GM23338 (cell line): ENCODE results near the gene SMNDC1. TPM values are rescaled to one million over a fixed set of nuclear protein-coding genes. Genes with fewer than 3 reads are reported as not detected.

ENCODE experiments used
- ATAC-seq: fragments of 200-7000 bp; cut with Tn5 transposase; 3 replicates; pipeline ENCODE4 v1.9.1; 2020
- DNase-seq: peaks from one replicate; pipeline ENCODE4 v3.0.0-alpha.2; 2015; ENCODE audit warnings: low spot score
- H2AFZ ChIP-seq: fragments of 200-600 bp; sonication (generic); 2 replicates; pipeline ENCODE4 v1.8.0; 2016; ENCODE audit warnings: antibody characterized with exemption, mild to moderate bottlenecking, moderate library complexity
- H3F3A ChIP-seq: fragments of 200-600 bp; sonication (generic); replicated peaks from 2 replicates; pipeline ENCODE4 v1.8.0; 2017; ENCODE audit warnings: antibody characterized with exemption, mixed run types, low read depth
- H3K27ac ChIP-seq: fragments of 200-600 bp; sonication (generic); 2 replicates; pipeline ENCODE4 v1.6.1; 2016; ENCODE audit warnings: low read depth
- H3K27me3 ChIP-seq: fragments of 200-600 bp; sonication (generic); 2 replicates; pipeline ENCODE4 v1.8.0; 2016; ENCODE audit warnings: mild to moderate bottlenecking, mixed run types, moderate library complexity; ENCODE audit not compliant: insufficient read depth
- H3K36me3 ChIP-seq: fragments of 200-600 bp; sonication (generic); 2 replicates; pipeline ENCODE4 v1.8.0; 2016; ENCODE audit warnings: mild to moderate bottlenecking; ENCODE audit not compliant: insufficient read depth
- H3K4me1 ChIP-seq: fragments of 200-600 bp; sonication (generic); 2 replicates; pipeline ENCODE4 v1.8.0; 2016; ENCODE audit warnings: mild to moderate bottlenecking, moderate library complexity; ENCODE audit not compliant: insufficient read depth
- H3K4me2 ChIP-seq: fragments of 200-600 bp; sonication (generic); 2 replicates; pipeline ENCODE4 v1.7.1; 2017; ENCODE audit warnings: mixed run types
- H3K4me3 ChIP-seq: fragments of 200-600 bp; sonication (generic); 2 replicates; pipeline ENCODE4 v1.6.1; 2016; ENCODE audit warnings: mixed run types
- H3K79me2 ChIP-seq: fragments of 200-600 bp; sonication (generic); replicated peaks from 2 replicates; pipeline ENCODE4 v1.8.0; 2017; ENCODE audit warnings: mild to moderate bottlenecking; ENCODE audit not compliant: insufficient read depth
- H3K9me2 ChIP-seq: fragments of 200-600 bp; sonication (generic); 2 replicates; pipeline ENCODE4 v1.8.0; 2017; ENCODE audit not compliant: insufficient read depth
- H4K20me1 ChIP-seq: fragments of 200-600 bp; sonication (generic); replicated peaks from 2 replicates; pipeline ENCODE4 v1.8.0; 2017; ENCODE audit warnings: mild to moderate bottlenecking; ENCODE audit not compliant: insufficient read depth
- H3K27ac Mint-ChIP-seq: 2 replicates; pipeline ENCODE4 v1.8.0; 2020; ENCODE audit warnings: inconsistent platforms, mild to moderate bottlenecking, moderate library complexity, mixed read lengths
- H3K27me3 Mint-ChIP-seq: 3 replicates; pipeline ENCODE4 v1.8.0; 2022; ENCODE audit warnings: low read depth, mild to moderate bottlenecking, moderate library complexity, mixed read lengths, inconsistent platforms; ENCODE audit not compliant: insufficient read depth, poor library complexity
- H3K36me3 Mint-ChIP-seq: 3 replicates; pipeline ENCODE4 v1.8.0; 2021; ENCODE audit warnings: low read depth, mild to moderate bottlenecking, inconsistent platforms, moderate library complexity, mixed read lengths
- H3K4me1 Mint-ChIP-seq: 3 replicates; pipeline ENCODE4 v1.8.0; 2020; ENCODE audit warnings: mild to moderate bottlenecking, inconsistent platforms, mixed read lengths
- H3K4me3 Mint-ChIP-seq: 3 replicates; pipeline ENCODE4 v1.8.0; 2021; ENCODE audit warnings: moderate library complexity, mild to moderate bottlenecking, inconsistent platforms, mixed read lengths
- H3K9me3 Mint-ChIP-seq: 3 replicates; pipeline ENCODE4 v1.8.0; 2020; ENCODE audit warnings: moderate library complexity, mild to moderate bottlenecking, inconsistent platforms, mixed read lengths
- CREB1 ChIP-seq: fragments of 250-450 bp; sonication (Bioruptor Pico); IDR thresholded peaks from 2 replicates; pipeline ENCODE4 v1.5.0; 2020; ENCODE audit warnings: low read depth, mild to moderate bottlenecking, moderate library complexity
- CTCF ChIP-seq, 2 experiments: fragments of 200-600 bp in 1 of 2; sonication (generic) in 1 of 2; conservative IDR thresholded peaks; 2 replicates each; pipeline versions ENCODE4 v1.5.1 to v1.6.1; 2016 to 2017; ENCODE audit warnings: antibody characterized with exemption in 2 of 2, low read depth in 2 of 2, mild to moderate bottlenecking in 2 of 2, moderate library complexity in 1 of 2
- ETS1 ChIP-seq: IDR thresholded peaks from 2 replicates; pipeline ENCODE4 v1.6.1; 2016; ENCODE audit warnings: antibody characterized with exemption
- JUNB ChIP-seq: IDR thresholded peaks from one replicate; pipeline ENCODE4 v1.6.1; 2016; ENCODE audit warnings: antibody characterized with exemption; ENCODE audit not compliant: unreplicated experiment
- NANOG ChIP-seq: IDR thresholded peaks from 2 replicates; pipeline ENCODE4 v1.6.1; 2016; ENCODE audit warnings: antibody characterized with exemption, borderline replicate concordance
- POLR2AphosphoS5 ChIP-seq: IDR thresholded peaks from 2 replicates; pipeline ENCODE4 v1.6.1; 2016; ENCODE audit warnings: antibody characterized with exemption, low read depth
- REST ChIP-seq: IDR thresholded peaks from one replicate; pipeline ENCODE4 v1.6.1; 2018; ENCODE audit warnings: antibody characterized with exemption; ENCODE audit not compliant: unreplicated experiment
- STAT1 ChIP-seq: IDR thresholded peaks from one replicate; pipeline ENCODE4 v1.6.1; 2016; ENCODE audit warnings: antibody characterized with exemption; ENCODE audit not compliant: unreplicated experiment
- ZNF114 ChIP-seq: fragments of 250-450 bp; sonication (Bioruptor Pico); IDR thresholded peaks from 2 replicates; pipeline ENCODE4 v1.5.0; 2020; ENCODE audit warnings: mild to moderate bottlenecking, moderate library complexity
- ZNF331 ChIP-seq: fragments of 250-450 bp; sonication (Bioruptor Pico); IDR thresholded peaks from 2 replicates; pipeline ENCODE4 v1.5.0; 2020; ENCODE audit warnings: low read depth, mild to moderate bottlenecking, moderate library complexity
- ZNF462 ChIP-seq: fragments of 250-450 bp; sonication (Bioruptor Pico); IDR thresholded peaks from 2 replicates; pipeline ENCODE4 v1.5.0; 2020; ENCODE audit warnings: mild to moderate bottlenecking, moderate library complexity
- polyA plus RNA-seq: library from polyadenylated mRNA; unstranded; fragments of >200 nt; fragmentation: Nextera tagmentation; extraction: Ambion mirVana; gene quantifications from 2 replicates; pipeline ENCODE4 v1.2.1, GENCODE V29; 2016
- total RNA-seq: library from RNA; depleted of rRNA; stranded (reverse); fragments of >200 nt; shearing (Covaris generic); gene quantifications from 2 replicates; pipeline ENCODE4 v1.2.3, GENCODE V29; 2014

The SMNDC1 gene
- total and polyA plus RNA-seq, 2 experiments from 2014 or later: 28.4 to 45.1 TPM

- ATAC-seq: peak; percentile 37
- Histone ChIP-seq H3K9me2 (no peaks in the 10 kb centered on the region), H3K36me3 (no peaks in the 10 kb centered on the region)
These were observed 13.4 kb upstream of the SMNDC1 start for GRCh38 chr10:110317866-110318850.

More at GRCh38 chr10:110317866-110318850, 13.4 kb upstream of the SMNDC1 start:
- Histone ChIP-seq H4K20me1 (no peaks in the 10 kb centered on the region), H3K4me2 (no peak overlapping the region), H3K4me1 (peaks cover 3% of the 10 kb centered on the region; the same call in 1 of the 2 replicates), H3K27ac (no peak overlapping the region), H3F3A (no peaks in the 10 kb centered on the region), H2AFZ (peak overlapping the region; percentile 74; the same call in 1 of the 2 replicates), H3K27me3 (no peaks in the 10 kb centered on the region), H3K79me2 (no peaks in the 10 kb centered on the region), H3K4me3 (no peak overlapping the region)
- Mint-ChIP-seq H3K4me3 (no peak overlapping the region), H3K27me3 (no peaks in the 10 kb centered on the region), H3K4me1 (peaks cover 6% of the 10 kb centered on the region; the same call in 2 of the 3 replicates), H3K27ac (no peak overlapping the region), H3K9me3 (peaks cover 2% of the 10 kb centered on the region; the same call in 1 of the 3 replicates), H3K36me3 (no peaks in the 10 kb centered on the region)
- DNase-seq: no peak
- TF ChIP-seq CREB1 (CRISPR knock-in tag) (no peak), REST (no peak), ZNF462 (no peak), ZNF331 (CRISPR knock-in tag) (no peak), JUNB (no peak), CTCF (conservative IDR thresholded peaks at IDR 0.05; ENCODE audit: low read depth in 2 of 2) (no peak), POLR2AphosphoS5 (no peak), ETS1 (no peak), STAT1 (no peak), NANOG (no peak), ZNF114 (CRISPR knock-in tag) (no peak)
